GM18873 (cell line): ENCODE data around the gene WDFY4.

Experiments used
- ATAC-seq: cut with Tn5 transposase; IDR thresholded peaks from one replicate; pipeline ENCODE4 v1.9.1; 2021; ENCODE audit warnings: mild to moderate bottlenecking, moderate library complexity, moderate number of reproducible peaks; ENCODE audit not compliant: unreplicated experiment, low FRiP score

WDFY4 gene

DNA sequence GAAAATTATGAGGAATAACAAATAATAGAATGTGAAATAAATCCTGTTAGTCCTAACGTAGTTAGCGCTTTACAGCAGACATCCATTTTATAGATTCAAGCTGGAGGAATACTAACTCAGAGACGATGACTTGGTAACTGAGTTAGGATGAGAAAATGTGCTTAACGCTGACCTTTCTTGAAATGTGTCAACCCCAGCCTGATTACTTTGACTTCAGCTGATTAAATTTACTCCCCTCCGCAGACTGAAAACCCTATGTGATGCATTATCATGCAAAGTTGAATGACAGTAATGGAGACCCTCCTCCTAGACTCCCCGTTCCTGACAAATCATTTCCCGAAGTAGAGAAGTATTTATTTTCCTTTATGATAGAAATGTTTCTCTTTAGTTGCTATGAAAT, 54.5 kb downstream of the WDFY4 start:
- ATAC-seq, result no peak

DNA sequence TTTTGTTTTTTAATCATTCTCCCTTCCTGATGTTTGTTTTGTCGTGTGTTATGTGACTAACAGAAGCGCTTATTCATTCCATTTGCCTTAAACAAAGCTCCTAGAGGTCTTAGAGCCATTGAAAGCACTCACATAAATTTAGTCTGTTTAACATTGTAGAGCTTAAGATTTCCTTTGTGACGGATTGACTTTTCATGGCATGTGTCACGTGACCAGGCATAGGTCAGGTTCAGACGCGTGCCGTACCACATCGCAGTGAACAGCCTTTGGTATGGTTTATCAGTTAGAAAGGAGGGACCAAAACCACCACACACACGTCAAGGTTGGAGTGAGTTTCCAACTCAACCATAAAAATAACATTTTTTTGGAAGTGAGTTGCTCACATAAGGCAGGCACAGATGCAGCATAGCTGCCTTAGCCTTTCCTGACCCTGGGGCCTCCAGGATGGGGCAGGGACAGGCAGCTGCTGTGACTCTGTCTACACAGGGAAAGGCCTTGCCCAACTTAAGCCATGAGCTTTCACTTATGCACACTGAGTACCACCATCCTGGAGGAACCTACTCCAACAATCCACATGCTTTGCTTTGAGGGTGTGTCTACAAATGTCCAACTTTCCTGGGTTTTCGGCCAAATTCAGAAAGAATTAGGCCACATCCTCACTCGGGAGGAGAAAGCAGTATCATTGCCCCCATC, 55.5 kb downstream of the WDFY4 start:
- ATAC-seq, result no peak

DNA sequence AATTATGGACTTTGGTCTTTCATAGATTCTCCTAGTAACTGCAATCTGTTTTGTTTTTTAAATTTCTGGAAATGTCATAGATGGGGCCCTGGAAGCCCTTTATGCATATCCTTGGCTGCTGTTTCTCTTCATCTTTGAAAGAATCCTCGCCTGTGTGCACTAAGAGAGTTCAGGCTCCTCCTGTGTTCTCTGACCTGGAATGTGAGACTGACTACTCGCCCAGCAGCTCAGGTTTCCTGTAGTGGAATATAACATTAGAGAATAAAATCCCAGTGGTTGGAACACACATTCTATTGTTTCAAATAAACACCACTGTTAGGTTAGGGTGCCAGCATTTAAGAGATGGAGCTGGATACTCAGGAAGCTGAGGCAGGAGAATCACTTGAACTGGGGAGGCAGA, 56.3 kb downstream of the WDFY4 start:
- no peak for ATAC-seq

DNA sequence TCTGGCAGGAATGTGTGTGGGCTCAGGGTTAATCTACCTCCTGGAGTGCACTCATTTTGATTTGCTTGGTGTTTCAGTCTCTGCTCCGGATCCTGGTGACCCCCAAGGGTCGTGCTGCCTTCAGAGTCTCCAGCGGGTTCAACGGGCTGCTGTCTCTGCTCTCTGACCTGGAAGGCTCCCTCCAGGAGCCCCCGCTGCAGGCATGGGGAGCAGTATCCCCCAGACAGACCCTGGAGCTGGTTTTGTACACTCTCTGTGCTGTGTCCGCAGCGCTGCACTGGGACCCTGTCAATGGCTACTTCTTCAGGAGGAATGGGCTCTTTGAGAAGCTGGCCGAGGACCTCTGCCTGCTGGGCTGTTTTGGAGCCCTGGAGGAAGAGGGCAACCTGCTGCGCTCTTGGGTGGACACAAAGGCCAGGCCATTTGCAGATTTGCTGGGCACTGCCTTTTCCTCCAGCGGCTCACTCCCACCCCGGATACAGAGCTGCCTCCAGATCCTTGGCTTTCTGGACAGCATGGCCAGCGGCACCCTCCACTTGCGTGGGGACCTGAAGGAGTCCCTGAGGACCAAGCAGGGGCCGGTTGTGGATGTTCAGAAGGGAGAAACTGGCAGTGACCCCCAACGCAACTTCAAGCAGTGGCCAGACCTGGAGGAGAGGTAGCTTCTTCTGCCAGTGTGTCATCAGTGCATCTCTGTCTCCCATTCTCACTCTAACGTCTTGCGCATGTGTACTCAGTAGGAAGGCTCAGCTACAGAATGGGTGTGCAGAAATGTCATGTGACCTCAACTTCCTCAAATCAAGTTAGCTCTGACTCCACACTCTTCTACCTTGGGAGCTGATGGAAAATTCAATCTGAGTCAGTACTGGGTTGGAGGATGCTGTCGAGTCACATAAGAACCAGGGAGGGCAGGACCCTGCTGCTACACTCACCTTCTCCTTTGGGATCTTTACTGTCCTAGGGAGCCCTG, 58.5 kb downstream of the WDFY4 start:
- no peak for ATAC-seq

DNA sequence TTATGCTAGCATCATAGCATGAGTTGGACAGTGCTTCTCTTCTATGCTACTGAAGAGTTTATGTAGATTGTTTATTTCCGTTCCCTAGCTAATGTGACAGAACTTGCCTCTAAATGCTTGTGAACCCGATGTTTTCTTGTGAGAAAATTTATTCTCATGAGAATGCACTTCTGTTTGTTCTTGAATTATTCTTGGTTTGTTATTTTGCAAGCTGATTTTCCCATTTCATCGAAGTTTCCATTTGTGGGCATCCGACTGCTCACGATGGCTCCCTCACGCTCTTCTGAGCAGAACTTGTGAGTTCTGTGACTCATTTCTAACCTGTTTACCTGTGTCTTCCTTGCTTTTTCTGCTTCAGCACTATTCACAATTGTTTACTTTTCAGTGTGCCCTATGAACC, 59.9 kb downstream of the WDFY4 start:
- ATAC-seq, result no peak

DNA sequence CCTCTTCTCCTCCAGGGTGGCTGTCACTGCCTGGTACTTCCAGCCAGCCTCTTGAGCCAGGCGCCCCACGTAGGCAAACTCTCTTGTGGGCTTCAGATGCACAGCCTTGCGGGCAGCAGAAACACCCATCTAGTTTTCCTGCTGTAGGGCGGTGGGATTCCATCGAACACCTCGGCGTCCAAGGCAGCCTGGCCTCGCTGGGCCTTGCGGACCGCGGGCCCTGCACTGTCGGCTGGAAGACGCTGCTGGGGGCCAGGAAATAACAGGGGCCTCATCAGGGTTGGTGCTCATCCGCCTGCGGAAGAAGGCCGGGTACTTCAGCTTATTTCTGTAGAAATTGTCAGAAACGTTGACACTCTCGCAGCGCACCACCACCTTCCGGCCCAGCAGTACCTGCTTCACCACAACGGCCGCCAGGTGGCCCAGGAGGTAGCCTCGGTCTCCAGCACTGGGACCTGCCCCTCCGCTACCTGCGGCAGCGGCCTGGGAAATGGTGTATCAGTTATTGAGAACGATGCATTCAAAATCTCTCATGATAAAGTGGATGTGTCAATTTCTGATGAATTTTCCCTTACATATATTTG, 61.1 kb downstream of the WDFY4 start:
- no peak for ATAC-seq

DNA sequence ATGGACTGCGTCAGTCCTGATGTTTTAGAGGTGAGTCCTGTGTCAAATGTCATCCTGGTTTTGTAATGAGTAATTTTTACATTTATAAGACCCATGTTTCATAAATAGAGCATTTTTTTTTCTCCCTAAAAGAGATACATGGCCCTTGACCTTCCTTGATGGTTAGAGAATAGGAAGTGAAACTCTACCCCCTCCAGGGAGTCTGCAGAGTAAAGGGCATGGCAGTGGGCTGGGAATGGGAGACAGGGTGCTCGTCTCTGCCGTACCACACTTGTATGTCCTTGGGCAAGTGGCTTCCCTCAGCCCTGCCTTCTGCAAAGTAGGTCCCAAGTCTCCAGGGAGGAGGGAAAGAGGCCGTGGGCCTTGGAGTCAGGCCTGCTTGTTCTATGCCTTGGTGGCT, 63.9 kb downstream of the WDFY4 start:
- no peak for ATAC-seq

DNA sequence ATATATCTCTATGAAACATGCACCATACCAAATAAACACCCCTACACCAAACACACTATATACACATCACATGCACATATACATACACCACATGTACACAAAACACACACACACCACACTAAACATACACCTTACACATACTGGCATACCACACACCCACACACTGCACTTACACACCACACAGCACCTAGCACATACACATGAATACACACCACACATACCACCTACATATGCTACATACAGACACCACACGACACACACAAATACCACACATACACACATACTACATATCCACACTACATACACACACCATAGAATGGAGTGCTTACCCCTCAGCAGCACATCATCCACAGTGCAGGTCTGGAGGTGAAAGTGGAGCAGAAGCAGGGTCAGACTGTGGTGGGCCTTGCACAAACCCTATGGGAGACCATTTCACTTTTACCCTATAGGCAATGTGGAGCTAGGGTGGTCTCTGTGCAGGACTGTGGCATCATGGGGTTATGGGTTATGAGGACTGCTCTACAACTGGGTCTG, 64.6 kb downstream of the WDFY4 start:
- ATAC-seq, result no peak

DNA sequence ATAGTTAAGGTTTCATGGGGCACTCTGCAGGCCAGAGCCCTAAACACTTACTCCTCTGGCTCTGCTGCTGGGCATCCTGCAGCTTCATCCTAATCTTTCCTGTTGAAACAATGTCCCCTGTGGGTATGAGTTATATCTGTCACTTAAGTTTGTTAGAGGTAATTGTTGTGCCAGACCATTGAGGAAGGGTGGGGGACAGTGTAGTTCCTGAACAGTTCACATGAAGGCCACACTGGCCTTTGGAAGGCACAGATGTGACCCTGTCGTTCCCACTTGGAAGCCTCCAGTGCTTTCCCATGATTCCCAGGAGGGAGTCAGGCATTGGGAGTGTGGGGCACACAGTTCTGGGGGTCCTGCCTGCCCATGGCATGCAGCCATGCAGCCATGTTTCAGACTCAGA, 65.3 kb downstream of the WDFY4 start:
- ATAC-seq, result no peak

DNA sequence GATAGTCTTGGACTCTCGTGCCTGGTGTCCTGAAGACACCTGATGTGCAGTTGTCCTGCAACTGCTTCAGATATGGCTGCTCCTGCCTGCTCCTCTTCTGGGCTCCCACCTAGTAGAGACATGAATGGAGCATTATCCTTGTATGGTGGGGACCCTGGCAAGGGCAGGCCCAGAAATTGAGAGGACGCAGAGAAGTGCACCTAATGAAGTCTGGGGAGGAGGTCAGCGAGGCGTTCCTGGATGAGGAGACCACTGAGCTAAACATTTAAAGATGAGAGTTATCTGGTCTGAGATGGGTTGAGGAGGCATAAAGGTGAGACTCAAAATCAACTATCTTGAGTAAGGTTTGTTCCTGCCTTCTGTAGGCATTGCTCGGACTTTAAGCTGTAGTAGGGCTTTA, 66.3 kb downstream of the WDFY4 start:
- ATAC-seq, result no peak

DNA sequence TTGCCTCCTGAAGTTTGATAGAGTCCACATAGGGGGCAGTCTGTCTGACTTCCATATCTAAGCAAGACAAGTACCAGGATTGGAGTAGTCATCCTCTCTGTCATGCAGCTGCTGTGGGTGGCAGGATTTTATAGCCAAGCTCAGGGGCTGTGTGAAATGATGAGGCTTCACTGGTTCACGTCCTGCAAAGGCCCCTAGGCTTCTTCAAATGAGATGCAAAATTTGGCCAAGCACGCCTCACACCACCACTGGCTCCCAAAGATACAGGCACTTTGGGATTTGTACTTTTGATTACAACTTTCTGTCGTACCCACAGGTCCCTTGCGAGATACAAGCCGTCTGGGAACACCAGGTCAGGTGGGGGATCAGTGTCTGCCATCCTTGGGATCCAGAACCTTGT, 67.1 kb downstream of the WDFY4 start:
- no peak for ATAC-seq

DNA sequence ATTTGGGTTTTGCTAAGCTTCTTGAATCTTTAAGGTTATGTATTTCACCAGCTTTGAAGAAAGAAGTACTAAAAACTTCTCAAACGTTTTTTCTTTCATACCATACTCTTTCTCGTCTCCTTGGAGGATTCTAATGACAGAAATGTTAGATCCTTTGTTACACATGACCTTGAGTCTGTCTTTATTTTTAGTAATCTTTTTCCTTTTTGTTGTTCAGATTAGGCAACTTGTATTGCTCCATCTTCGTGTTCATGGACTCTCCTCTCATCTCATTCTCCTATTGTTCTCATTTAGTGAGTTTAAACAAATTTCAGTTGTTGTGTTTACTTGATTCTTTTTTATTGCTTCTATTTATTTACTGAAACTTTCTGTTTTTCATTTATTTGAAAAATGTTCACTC, 73.7 kb downstream of the WDFY4 start:
- no peak for ATAC-seq

DNA sequence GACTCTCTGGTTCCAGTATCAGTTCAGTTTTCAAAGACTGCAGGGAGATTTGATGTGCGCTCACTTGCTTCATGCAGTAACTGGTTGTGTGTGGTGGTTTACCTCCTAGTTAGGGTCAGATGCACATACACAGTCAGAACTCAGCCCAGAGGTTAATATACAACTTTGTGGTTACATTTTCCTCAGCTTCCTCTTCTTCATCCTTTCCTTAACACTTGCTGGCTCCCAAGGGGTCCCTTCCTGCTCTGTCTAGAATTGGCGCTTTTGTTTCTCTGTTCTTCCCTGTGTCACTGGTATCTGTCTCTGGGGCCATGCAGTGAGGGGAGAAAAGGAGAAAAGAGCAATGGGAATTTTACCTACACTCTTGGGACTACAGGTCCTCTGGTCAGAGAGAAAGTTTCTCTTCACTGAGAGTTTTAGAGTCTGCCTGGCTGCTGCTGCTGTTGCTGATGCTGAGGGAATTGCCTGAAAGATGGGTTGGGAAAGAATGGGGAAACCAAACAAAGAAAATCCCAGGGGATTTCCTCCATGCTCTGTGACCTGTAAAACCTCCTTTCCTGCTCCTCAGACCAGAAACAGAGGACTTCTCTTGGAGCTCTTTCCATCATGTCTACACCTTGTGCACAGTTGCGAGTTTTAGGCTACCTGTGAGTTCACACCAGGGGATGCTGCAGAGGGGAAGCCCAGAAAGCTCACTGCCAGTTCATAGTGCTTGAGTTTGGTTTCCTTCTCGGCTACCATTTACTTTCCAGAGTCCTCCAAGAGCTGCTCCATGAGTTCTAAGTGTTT, 74.6 kb downstream of the WDFY4 start:
- ATAC-seq, result peak; percentile 85

DNA sequence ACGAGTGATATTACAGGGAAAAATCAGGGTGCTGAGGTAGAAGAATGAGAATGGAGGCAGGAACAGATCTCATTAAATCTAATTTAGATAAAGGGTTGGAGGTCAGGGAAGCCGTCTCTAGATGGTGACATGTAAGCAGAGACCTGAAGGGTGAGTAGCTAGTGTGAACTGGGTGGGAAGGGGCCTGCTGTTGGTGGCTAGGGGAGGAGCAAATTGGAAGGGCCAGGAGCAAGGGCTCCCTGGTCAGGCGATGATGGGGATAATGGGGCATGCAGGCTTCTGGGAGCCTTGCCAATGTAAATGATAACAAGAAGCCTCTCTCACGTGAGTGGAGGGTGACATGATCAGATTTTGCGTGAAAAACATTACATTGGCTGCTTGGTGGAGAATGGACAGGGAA, 76.3 kb downstream of the WDFY4 start:
- ATAC-seq, result no peak

DNA sequence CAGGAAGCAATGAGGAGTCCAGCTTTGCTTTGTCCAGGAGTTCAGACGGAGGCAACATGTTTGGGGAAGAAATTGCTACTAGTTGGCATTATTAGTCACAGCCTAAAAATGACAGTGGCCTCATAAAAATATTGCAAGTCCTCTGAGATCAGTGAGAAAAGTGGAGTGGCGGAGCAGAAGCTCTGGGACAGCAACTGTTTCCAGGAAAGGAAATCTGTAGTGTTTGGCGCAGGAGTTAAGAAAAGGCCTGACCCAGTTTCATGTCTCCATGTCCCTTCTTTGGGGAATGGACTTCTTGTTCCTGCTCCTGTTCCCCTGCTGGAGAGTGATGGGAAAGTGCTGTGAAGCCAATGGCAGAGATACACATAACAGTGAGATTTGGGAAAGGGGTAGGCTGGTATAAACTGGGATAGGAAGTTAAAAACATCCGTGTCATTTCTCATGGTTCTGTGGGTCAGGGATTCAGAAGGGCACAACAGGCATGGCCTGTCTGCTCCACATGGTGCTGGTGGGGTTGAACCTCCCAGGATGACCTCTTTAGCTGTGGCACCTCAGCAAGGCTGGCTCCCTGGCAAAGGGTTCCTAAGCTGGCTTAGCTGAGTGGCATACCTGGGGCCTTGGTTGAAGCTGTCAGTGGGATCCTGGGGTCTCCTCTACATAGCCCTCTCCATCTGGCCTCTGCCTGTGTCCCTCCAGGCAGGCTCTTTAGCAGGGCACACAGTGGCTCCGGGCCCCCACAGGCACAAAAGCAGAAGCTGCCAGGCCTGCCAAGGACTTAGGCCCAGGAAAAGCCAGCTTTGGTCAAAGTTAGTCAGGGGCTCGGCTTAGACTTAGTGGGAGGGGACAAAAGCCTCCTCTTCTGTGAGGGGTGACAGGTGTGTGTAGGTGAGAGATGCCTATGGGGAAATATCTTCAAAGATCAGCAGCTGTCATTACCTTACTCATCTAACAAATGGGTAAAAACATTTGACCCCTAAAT, 77.7 kb downstream of the WDFY4 start:
- ATAC-seq, result no peak

DNA sequence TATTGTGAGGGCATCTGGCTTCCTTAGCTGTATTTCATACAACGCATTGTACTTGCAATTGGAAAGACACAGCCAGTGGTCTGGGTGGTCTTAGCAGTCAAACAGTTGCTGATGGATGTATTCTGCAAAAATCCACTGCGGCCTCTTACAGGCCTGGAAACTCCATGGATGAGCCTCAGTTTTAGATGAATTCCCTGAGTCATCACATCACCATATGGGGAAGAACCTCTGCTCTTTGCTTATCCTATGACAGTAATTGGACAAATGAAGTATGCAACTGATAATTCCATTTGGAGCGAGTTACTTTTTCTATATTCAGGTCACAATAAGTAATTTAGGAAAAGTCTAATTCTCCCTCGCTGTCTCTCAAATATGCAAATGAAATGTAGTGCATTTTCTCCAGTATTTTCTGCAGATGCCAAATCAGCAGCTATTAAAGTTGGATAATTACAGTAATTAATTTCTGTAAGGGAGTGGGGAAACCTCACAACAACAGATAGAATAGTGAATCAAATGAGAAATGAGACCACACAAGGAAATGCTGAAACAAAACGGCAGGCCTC, 78.8 kb downstream of the WDFY4 start:
- no peak for ATAC-seq

DNA sequence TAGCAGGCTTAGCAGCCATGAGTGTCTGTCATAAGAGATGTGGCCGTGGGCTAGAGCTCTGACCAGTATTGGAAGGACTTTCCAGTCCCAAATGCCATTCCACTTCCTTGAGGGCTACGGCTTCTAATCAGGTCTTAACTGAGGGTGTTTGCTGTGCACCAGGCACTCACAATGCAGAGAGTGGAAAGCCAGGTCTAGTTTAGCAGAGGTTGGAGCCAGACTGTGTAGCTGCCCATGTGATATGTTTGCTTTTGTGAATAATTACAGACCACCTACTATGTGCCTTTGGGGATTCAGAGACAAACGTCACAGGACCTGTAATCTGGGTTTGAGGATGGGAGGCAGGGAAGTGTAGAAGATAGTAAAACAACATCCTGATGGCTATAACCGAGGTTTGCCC, 79.8 kb downstream of the WDFY4 start:
- no peak for ATAC-seq

DNA sequence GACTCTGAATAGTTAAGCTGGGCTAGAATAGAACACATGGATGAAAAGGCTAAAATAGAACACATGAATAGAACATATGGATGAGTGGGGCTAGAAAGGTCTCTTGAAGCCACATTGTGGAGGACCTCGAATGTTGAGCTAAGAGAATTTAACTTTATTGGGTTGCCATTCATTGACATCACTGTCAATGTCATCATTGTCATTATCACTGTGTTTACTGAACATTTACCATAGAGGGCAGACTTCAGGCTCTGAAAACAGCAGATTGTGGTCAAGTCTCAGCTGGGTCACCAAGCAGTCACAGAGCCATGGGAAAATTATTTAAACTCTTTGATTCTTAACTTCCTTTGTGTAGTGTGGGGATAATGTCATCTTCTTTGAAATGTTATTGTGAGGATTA, 80.4 kb downstream of the WDFY4 start:
- ATAC-seq, result no peak

DNA sequence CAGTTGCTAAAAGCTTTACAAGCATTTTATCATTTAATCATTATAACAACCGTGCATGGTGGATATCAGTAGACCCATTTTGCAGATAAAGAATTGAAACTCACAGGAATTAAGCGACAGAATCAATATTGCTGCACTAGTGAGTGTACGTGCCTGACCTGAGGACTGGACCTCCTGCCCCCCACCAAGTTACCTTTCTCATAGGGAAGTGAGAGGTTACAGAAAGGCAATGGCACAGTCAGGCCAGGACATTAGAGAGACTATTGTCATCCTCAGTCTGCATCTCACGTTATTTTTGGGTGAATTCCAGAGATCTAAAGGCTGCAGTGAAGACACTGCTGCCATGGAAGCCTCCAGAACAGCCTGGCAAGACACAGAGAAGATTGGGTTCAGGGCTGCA, 80.9 kb downstream of the WDFY4 start:
- no peak for ATAC-seq
